ENCODE data around the gene ST8SIA1.
A peak's percentile ranks its signal among the peaks of the same experiment; 100 is the strongest.

Gene ST8SIA1

GRCh38 chr12:22248571-22249115 lies 85.9 kb downstream of the ST8SIA1 start:
- no peak for TF ChIP-seq CTCF (IDR thresholded peaks at IDR 0.05; ENCODE audit: control insufficient read depth, insufficient read depth, low read depth, low read length, missing control alignments)
- DNase-seq (ENCODE audit: low read depth), result no peak
- no peak overlapping the region for H3K4me3 ChIP-seq (ENCODE audit: control insufficient read depth, low read depth, low read length)

- no peak overlapping the region for H3K4me3 ChIP-seq (ENCODE audit: control insufficient read depth, low read depth, low read length)
- TF ChIP-seq CTCF (IDR thresholded peaks at IDR 0.05; ENCODE audit: control insufficient read depth, insufficient read depth, low read depth, low read length, missing control alignments), result no peak
- no peak for DNase-seq (ENCODE audit: low read depth)
Observed at GRCh38 chr12:22248121-22248520, 86.4 kb downstream of the ST8SIA1 start.

- no peak for TF ChIP-seq CTCF (IDR thresholded peaks at IDR 0.05; ENCODE audit: control insufficient read depth, insufficient read depth, low read depth, low read length, missing control alignments)
- H3K4me3 ChIP-seq (ENCODE audit: control insufficient read depth, low read depth, low read length), result no peak overlapping the region
- no peak for DNase-seq (ENCODE audit: low read depth)
Observed at GRCh38 chr12:22246217-22246846, 88.2 kb downstream of the ST8SIA1 start.

DNA sequence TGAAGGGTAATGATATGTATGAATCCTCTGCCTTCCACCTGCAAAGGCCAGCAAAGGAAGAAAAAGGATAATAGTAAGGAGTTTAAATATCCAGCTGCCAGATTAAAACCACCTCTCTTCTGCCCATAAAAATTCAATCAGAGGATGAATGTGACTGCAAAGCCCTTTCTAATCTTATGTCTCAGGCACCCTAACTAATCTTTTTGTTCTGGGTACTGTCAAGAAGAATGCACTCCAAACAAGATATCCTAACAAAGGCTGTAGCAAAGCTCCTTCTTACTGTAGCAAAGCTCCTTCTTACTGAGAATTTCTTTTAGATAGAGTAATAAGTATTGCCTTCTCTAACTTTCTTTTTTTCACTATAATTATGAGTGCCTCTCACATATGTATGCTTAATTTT lies 91.8 kb downstream of the ST8SIA1 start:
- TF ChIP-seq CTCF (IDR thresholded peaks at IDR 0.05; ENCODE audit: control insufficient read depth, insufficient read depth, low read depth, low read length, missing control alignments), result no peak
- no peak overlapping the region for H3K4me3 ChIP-seq (ENCODE audit: control insufficient read depth, low read depth, low read length)
- DNase-seq (ENCODE audit: low read depth), result no peak

GRCh38 chr12:22238211-22238610 lies 96.3 kb downstream of the ST8SIA1 start:
- TF ChIP-seq CTCF (IDR thresholded peaks at IDR 0.05; ENCODE audit: control insufficient read depth, insufficient read depth, low read depth, low read length, missing control alignments), result no peak
- DNase-seq (ENCODE audit: low read depth), result no peak
- H3K4me3 ChIP-seq (ENCODE audit: control insufficient read depth, low read depth, low read length), result no peak overlapping the region

DNA sequence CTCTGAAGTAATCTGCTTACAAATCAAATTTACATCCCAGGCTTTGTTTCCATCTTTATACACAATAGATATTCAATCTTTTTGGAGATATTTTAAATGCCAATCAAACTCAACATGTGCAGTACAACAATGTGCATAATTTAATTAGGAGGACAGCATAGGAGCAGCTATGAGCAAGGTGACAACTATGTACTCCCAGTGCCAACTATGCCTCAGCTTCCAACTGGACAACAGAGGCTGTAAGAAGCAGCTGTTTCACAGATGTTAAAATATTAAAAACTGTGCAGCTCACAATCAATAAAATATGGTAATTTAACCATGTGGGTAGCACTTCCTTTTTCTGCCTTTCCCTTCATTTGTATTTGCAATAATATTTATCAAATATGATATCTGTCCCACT lies 99.9 kb downstream of the ST8SIA1 start:
- peak; percentile 51 for DNase-seq (ENCODE audit: low read depth)
- TF ChIP-seq CTCF (IDR thresholded peaks at IDR 0.05; ENCODE audit: control insufficient read depth, insufficient read depth, low read depth, low read length, missing control alignments), result no peak
- no peak overlapping the region for H3K4me3 ChIP-seq (ENCODE audit: control insufficient read depth, low read depth, low read length)

Measured in AG09309 (cell line).